ENCODE results near the gene STAC3.

STAC3 gene

DNA sequence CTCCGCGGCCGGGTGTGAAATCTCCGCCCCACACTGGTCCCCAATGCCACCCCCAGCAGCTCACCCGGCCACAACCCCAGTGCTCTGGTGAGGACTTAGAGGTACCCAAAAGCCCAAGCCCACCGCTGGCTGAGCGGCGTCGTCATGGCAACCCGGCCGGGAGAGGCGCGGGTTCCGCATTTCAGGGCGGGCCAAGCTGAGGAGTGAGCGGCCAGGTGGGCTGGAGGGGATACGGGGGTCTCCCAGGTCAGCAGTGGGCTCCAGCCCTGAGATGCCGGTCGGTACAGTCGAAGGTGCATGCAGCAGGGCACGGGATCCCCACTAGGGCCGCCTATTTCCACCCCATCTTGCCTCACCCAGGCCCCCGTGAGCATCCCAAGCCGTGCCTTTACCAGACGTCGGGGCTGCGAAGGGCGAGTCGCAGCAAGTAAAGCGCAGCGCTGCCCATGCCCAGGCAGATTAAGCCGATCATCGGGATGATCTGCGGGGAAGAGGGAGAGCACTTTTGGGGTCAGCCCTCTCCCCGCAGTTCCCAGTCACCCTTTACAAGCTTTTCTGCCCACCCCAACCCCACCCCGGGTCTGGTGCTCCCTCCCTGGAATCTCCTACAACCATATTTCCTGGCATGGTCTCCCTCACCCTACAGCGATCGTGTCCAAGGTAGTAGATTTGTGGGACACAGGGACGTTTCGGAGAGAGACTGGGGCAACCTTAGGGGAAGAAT is 14.6 kb downstream of the STAC3 start:
- no peak for DNase-seq

DNA sequence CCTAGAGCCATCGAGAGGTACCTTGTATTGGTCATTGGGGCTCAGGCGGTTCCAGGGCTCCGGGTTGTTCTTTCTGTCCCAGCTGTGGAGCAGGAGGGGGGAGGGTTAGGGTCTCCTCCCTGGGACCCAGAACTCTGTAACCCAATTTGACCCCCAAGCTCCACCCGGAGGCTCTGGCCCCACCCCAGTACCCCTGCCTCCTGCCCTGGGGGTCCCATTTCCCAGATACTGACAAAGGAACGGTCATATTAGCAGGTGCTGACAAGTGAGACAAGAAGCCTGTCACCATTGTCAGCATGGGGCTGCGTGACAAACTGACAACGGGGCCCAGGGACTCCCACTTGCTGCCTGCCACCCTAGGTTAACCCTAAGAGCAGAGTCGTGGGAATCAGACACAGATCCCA is 15.3 kb downstream of the STAC3 start:
- no peak for DNase-seq

DNA sequence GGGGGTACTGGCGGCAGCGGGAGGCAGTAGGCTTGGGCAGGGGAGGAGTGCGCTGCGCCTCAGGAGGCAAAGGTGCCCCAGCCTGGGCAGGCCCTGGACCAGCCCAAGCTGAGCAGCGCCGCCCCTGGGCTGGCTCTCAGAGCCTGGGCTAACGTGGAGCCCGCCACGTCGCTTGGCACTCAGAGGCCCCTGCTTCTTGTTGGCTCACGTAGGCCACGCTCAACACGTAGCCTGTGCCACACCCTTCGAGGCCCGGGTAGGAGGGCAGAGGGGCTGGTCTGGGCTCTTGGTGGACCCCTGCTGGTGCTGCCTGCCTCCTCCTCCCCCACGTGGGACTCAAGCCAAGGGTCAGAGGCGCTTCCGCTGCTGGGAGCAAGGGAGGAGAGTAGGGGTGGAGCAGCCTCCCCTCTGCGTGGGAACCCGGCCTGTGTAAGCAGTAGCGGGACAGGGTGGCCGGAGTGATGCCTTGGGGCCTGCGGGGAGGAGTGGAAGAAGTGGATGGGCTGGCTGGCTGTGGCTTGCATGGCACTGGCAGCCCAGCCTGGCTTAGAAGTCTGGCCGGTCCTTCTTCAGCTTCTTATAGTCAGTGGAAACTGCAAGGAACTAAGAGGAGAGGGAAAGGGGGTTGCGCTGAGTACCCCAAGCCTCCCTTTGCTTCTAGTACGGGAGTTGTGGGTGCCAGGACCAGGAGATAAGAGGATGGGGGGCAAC is 15.8 kb downstream of the STAC3 start:
- DNase-seq, result peak in 1 of 51 donors; percentile 29

DNA sequence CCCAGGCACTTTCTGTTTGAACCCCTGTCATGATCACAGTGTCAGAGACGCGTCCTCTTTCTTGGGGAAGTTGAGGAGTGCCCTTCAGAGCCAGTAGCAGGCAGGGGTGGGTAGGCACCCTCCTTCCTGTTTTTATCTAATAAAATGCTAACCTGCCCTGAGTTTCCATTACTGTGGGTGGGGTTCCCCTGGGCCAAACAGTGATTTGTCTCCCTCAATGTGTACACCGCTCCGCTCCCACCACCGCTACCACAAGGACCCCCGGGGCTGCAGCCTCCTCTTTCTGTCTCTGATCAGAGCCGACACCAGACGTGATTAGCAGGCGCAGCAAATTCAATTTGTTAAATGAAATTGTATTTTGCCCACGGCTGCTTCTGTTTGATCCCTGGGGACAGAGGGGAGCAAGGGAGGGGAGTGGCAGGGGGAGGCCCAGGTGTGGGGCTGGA is 16.4 kb downstream of the STAC3 start:
- no peak for DNase-seq

DNA sequence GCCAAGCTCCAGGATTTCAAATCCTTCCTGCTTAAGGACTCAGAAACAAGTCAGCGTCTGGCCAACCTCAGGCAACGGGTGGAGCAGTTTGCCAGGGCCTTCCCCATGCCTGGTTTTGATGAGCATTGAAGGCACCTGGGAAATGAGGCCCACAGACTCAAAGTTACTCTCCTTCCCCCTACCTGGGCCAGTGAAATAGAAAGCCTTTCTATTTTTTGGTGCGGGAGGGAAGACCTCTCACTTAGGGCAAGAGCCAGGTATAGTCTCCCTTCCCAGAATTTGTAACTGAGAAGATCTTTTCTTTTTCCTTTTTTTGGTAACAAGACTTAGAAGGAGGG is 16.8 kb downstream of the STAC3 start:
- no peak for DNase-seq

DNA sequence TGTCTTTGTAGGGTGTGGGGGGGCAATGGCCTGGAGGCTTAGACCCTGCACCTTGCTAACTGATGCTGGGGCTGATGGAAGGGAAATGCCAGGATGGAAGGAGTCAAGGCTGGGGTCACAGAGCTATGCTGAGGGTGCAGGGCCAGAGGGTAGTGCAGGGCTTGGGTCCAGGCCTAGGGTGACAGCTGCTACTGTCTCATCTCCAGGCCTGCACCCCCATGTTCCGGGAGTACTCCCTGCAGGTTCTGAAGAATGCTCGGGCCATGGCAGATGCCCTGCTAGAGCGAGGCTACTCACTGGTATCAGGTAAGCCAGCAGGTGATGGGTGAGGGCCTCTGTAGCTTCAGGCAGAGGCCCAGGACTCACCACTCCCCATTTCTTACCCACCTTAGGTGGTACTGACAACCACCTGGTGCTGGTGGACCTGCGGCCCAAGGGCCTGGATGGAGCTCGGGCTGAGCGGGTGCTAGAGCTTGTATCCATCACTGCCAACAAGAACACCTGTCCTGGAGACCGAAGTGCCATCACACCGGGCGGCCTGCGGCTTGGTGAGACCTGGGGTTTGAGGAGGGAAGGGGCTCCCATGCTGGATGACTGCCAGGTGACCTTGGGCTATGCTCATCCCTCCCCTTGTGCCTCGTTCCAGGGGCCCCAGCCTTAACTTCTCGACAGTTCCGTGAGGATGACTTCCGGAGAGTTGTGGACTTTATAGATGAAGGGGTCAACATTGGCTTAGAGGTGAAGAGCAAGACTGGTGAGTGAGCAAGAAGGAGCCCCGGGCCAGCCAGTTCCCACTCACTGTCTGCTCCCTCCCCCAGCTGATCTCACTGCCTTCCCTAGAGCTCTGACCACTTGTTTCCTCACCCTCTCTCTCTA is 17.4 kb downstream of the STAC3 start:
- DNase-seq, result no peak

DNA sequence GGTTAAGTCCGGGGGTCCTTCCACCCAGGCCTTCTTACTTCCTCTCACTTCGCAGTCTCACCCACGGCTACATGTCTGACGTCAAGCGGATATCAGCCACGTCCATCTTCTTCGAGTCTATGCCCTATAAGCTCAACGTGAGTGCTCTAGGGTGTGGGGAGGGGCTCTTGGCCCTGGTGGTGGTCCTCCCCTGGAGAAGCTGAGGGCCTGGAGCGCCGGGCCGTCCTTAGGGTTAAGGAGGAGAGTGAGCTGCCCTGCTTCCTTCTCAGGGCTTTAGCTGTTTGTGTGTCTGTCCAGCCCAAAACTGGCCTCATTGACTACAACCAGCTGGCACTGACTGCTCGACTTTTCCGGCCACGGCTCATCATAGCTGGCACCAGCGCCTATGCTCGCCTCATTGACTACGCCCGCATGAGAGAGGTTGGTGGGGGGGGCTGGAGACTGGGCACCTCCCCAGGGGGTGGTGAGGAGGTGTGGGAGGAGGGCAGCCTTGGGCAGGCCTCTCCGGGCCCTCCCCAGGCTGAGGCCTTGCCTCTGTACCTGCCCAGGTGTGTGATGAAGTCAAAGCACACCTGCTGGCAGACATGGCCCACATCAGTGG is 18.7 kb downstream of the STAC3 start:
- DNase-seq, result no peak

DNA sequence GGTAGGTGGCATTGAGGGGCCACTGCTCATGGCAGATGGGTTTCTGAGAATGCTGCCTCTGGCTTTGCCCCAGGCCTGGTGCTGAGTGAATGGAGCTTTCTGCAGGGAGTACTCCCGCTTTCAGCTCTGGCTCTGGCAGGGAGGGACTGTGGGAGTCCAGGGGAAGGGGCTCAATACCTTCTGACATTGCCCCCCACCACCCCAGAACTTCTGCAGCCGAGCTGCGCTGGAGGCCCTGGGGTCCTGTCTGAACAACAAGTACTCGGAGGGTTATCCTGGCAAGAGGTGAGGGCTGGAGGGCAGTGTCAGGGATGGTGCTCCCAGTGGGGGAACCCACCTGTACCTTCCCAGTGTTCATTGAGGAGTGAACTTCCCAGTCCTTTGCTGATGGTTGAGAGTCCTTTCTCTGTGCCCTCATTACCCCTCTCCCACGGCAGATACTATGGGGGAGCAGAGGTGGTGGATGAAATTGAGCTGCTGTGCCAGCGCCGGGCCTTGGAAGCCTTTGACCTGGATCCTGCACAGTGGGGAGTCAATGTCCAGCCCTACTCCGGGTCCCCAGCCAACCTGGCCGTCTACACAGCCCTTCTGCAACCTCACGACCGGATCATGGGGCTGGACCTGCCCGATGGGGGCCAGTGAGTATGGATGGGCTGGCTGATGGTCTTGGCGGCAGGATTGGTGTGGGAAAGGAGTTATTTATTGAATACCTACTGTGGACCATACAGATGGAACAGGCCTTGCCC is 19.5 kb downstream of the STAC3 start:
- no peak for DNase-seq

DNA sequence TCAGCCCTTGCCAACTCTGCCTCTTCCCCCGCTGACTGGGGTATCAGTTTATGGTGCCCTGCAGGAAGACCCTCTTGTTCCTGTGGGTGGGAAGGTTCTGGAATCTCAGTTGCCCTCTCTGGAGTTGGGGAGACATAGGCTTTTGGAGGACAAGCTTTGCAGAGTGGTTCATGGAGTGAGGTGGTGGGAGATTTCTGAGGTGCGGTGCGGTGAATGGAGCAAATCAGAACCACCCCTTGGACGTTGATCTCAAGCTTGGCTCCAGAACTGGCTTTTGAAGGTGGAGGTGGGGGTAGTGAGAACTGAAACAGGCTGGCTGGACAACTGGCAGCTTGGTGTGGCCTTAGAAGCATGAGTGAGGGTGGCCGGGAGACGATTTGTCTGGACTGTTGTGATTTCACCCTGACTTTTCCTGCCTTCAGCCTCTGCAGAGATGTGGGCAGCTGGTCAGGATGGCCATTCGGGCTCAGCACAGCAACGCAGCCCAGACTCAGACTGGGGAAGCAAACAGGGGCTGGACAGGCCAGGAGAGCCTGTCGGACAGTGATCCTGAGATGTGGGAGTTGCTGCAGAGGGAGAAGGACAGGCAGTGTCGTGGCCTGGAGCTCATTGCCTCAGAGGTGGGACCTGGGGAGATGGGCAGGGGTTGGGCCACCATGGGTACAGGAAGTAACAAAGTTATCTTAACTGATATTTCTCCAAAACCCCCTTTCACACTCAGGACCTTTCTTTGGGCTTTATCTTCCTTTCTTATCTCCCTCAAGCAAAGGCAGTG is 20.4 kb downstream of the STAC3 start:
- DNase-seq, result no peak

DNA sequence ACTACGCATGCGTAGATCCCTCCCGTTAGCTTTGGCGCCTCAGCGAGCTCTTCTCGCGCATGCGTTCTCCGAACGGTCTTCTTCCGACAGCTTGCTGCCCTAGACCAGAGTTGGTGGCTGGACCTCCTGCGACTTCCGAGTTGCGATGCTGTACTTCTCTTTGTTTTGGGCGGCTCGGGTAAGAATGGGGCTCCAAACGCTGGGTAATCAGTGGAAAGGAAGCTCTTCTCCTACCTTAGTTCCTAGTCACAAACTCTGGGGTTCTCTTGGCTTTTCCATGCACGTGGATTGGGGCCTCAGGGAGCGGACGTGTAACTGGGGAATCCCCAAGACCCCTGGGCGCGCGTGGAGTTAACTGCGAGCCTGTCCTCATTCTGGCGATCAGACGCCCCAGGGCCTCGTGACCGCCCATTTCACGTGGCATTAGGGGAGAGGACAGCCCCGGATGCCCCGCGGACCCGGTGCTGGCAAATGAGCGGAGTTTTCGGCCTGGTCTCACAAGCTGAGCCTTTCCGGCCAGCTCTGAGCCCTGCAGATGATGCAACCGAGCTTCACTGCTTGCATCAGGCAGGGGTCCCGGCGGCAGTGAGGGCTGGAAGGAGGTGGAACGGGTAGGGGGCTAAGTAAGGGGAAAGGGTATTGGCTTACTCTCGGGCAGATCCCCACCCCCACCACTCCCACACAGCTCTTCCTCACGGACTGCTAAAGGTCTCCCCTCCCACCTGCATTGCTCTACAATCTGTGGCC is 21.2 kb downstream of the STAC3 start, which contains the start of gene SHMT2:
SHMT2 (plus strand) TSS at position 78 of the 747 bp plus-strand sequence; CDS start at position 146, 68 bp downstream.
- DNase-seq, result peak; percentile 37 to 92 (median 82)

DNA sequence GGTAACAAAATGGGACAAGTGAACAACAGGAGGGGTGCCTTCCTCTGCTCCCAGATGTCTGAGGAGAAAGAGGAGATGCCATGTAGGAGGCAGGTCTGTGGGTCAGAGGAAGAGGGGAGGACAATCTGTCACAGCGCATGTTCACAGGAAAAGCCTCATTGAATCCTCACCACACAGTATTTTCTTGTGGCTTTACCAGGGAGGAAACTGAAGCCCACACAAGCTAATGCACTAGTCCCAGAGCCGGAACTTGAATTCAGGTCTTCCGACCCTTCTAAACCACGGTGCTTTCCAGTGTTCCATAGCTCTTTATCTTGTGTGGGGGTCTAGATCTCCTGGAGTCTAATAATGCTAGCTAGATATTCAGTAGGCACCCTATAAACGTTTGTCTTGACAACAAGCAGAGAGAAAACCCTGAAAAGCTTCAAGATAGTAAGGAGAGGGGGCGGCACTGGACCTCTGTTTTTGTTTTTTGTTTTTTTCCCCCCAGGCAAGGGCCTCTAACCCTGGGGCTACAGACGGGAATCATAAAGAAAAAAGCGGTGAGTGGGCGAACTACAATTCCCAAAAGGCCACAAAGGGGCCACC is 21.8 kb downstream of the STAC3 start:
- DNase-seq, result no peak

DNA sequence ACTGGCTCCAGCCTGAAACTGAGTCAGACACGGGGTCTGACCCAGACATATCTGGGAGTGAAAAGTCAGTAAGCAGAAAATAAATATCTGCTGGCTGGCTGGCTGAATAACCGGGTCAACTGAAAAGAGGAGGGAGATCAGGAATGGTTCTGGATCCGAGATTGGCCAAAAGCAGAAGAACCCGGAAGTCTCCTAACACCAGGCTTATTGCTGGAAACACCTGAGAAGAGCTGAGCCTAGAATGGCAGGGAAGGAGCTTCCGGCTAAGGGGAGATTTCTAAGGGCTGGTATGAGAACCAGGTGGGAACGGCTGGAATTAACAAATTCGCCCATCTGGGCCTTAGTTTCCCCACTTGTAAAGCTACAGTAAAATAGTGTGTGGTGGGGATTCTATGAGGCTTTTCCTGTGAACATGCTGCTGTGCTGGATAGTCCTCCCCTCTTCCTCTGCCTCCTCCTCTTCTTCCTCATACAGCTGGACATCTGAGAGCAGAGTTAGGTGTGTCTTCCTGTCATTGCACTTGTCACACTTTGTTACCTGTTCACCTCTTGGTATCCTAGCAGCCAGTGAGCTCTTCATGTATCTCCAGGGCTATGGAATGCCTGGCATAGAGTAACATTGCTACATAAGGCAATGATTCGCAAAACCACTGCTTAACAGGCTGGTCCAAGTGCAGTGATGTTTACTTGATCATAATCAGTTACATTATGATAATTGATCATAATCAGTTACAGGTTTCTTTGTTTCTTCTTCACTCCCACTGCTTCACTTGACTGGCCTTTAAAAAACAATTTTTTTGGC is 23.5 kb downstream of the STAC3 start:
- no peak for DNase-seq

DNA sequence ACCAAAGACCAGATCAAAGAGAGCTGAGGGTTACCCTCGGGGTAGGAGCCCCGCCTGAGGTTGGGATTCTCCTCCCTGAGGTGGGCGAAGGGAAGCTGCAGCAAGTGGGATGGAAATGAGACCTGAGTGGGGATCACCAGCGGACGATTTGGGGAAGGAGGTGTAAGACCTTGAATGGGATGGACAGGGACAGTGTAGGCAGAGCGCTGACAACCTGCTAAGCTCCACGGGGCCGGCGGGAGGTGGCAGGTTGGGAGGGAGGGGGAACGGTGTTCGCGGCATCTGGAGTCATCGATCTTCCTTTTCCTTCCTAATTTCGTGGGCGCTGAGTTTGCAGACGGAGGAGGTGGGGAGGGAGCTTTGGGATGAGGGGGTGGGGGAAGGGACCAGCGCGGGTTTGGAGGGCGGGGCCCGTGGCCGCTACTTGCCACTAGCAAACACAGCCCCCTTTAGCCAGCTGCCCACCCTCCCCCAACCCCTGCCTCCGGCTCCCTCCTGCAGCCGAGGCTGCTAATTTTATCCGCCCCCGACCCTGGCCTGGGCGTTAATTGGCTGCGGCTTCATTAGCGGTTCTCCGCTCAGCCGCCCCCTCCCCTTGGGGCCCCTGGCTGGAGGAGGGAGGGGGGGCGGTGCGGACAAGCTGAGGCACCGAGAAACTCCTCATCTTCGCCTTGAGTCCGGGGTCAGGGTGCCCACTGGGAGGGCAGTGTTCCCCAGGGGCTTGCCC is 24.2 kb downstream of the STAC3 start:
- DNase-seq, result no peak

DNA sequence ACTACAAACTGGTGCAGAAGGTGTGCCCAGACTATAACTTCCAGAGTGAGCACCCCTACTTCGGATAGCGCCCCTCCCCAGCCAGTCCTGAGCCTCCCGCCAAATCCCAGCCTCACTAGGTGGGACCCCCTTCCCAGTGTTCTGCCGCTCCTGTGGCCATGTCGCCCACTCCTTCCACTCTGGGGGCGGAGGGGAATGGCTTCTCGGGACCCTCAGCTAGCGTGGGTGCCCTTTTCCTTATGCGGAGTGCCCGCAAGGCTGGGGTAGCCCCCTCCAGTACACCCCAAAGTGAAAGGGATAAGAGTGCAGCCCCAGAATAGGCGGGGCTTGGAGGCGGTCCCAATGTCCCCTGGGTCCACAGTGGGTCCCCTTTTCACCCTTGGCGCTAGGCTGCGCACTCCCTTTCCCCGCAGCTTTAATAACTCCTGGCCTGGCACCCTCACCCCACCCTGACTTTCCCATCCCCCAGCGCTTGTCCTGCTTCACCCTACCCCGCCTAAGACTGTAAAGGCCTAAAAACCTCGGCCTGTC is 25.2 kb downstream of the STAC3 start:
- no peak for DNase-seq

DNA sequence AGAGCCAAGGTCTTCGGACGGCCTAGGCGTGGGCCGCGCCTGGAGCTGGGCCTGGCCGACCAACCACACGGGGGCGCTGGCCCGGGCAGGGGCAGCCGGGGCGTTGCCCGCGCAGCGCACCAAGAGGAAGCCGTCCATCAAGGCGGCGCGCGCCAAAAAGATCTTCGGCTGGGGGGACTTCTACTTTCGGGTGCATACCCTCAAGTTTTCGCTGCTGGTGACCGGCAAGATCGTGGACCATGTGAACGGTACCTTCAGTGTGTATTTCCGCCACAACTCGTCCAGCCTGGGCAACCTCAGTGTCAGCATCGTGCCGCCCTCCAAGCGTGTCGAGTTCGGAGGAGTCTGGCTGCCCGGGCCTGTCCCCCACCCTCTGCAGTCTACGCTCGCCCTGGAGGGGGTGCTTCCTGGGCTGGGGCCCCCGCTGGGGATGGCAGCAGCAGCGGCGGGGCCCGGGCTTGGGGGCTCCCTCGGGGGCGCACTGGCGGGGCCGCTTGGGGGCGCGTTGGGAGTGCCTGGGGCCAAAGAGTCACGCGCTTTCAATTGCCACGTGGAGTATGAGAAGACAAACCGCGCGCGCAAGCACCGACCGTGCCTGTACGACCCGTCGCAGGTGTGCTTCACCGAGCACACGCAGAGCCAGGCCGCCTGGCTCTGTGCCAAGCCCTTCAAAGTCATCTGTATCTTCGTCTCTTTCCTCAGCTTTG is 25.9 kb downstream of the STAC3 start:
- DNase-seq, result peak in 2 of 51 donors; percentile 11 to 24

DNA sequence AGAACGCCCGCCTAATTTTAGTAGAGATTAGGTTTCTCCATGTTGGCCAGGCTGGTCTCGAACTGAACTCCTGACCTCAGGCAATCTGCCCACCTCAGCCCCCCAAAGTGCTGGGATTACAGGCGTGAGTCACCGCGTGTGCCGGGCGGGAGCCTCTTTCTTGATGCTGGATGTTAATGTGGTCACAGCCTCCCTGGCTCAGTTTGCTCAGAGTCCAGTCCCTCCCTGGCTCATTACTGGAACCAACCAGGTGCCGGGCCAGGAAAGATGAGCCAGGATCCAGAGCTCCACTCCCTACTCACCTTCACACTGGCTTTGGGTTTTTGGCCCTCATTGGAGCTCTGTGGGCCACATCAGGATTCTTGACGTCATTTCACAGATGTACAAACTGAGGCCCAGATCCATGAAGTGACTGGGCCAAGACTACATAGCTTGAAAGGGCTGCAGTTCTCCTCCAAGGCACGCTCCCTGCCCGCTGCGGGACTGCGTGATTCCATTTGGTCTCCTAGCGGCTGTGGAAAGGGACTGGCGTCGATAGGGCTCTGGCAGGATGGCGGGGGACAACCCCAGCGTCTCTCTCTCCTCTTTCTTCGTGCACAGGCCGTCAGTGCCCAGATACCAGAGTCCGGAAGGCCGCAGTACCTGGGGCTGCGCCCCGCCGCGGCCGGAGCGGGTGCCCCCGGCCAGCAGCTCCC is 26.6 kb downstream of the STAC3 start:
- no peak for DNase-seq

Data from hypothalamus (tissue), 51 donors.